HEK293T (cell line): Measurements from ENCODE around the gene GDPD5.

Experiments
- ARNT ChIP-seq: fragments of 450-650 bp; IDR thresholded peaks from 2 replicates; pipeline ENCODE4 v1.6.1; 2017; ENCODE audit warnings: mild to moderate bottlenecking
- BHLHE40 ChIP-seq: fragments of 450-650 bp; IDR thresholded peaks from 2 replicates; pipeline ENCODE4 v1.6.1; 2016; ENCODE audit warnings: mild to moderate bottlenecking, moderate library complexity, borderline replicate concordance
- CTBP1 ChIP-seq: fragments of 450-650 bp; IDR thresholded peaks from 2 replicates; pipeline ENCODE4 v1.6.1; 2016; ENCODE audit warnings: borderline replicate concordance
- ELF4 ChIP-seq: fragments of 450-650 bp; IDR thresholded peaks from 2 replicates; pipeline ENCODE4 v1.6.1; 2017; ENCODE audit warnings: antibody characterized with exemption
- FOXA1 ChIP-seq: fragments of 450-650 bp; IDR thresholded peaks from 2 replicates; pipeline ENCODE4 v1.6.1; 2016; ENCODE audit warnings: mild to moderate bottlenecking
- FOXK2 ChIP-seq: fragments of 450-650 bp; IDR thresholded peaks from 2 replicates; pipeline ENCODE4 v1.6.1; 2016; ENCODE audit warnings: mild to moderate bottlenecking
- FOXM1 ChIP-seq: fragments of 450-650 bp; IDR thresholded peaks from 2 replicates; pipeline ENCODE4 v1.6.1; 2017; ENCODE audit warnings: mild to moderate bottlenecking, borderline replicate concordance
- L3MBTL2 ChIP-seq: fragments of 450-650 bp; conservative IDR thresholded peaks from 2 replicates; pipeline ENCODE4 v1.6.1; 2016; ENCODE audit warnings: mild to moderate bottlenecking
- LEF1 ChIP-seq: fragments of 450-650 bp; IDR thresholded peaks from 2 replicates; pipeline ENCODE4 v1.6.1; 2017; ENCODE audit warnings: mild to moderate bottlenecking, borderline replicate concordance
- PKNOX1 ChIP-seq: fragments of 450-650 bp; IDR thresholded peaks from 2 replicates; pipeline ENCODE4 v1.6.1; 2016
- SP1 ChIP-seq: fragments of 450-650 bp; IDR thresholded peaks from 2 replicates; pipeline ENCODE4 v1.6.1; 2017
- SUZ12 ChIP-seq: fragments of 450-650 bp; IDR thresholded peaks from 2 replicates; pipeline ENCODE4 v1.6.1; 2016; ENCODE audit warnings: mild to moderate bottlenecking
- TARDBP ChIP-seq: fragments of 450-650 bp; IDR thresholded peaks from 2 replicates; pipeline ENCODE4 v1.6.1; 2016

GRCh38 chr11:75432911-75433321 is 92.8 kb downstream of the GDPD5 start, which contains the start of gene KLHL35:
- no peak for TF ChIP-seq SP1
- no peak for TF ChIP-seq ELF4
- no peak for TF ChIP-seq FOXM1
- TF ChIP-seq ARNT: no peak
- TF ChIP-seq BHLHE40: no peak
- TF ChIP-seq SUZ12: no peak
- TF ChIP-seq LEF1: no peak
- TF ChIP-seq PKNOX1: no peak
- TF ChIP-seq FOXK2: no peak
- no peak for TF ChIP-seq TARDBP
- TF ChIP-seq FOXA1: no peak
- TF ChIP-seq L3MBTL2: no peak
- no peak for TF ChIP-seq CTBP1
